Spleen (tissue), 7 donors: ENCODE results near the gene NXPH4.

Source experiments
- POLR2A ChIP-seq, 3 donors: fragments of 450-650 bp; IDR thresholded peaks; one replicate each; pipeline ENCODE4 v1.5.1; 2017; ENCODE audit warnings: antibody characterized with exemption in 3 of 3, mild to moderate bottlenecking in 1 of 3
- POLR2AphosphoS5 ChIP-seq, 3 donors: sonication (generic); formaldehyde crosslinking; IDR thresholded peaks; one replicate each; pipeline ENCODE4 v1.5.1; 2017; ENCODE audit warnings: antibody characterized with exemption in 3 of 3
- TF ChIP-seq, protein P1 (sequence below), 11 experiments: fragments of 200-600 bp in 7 of 11; fragments of 450-650 bp in 4 of 11; sonication (generic) in 4 of 11; IDR thresholded peaks in 8 of 11; conservative IDR thresholded peaks in 3 of 11; 1 replicate in 7 of 11; 2 replicates in 4 of 11; pipeline versions ENCODE4 v1.4.0 to v1.8.0; 2016 to 2021; ENCODE audit warnings: antibody characterized with exemption in 11 of 11, inconsistent platforms in 4 of 11, mild to moderate bottlenecking in 1 of 11
- donor health status: DM: no; HTN: no; CAD: no; lungs with moderate emphysema.
- donor health status: DM: no; HTN: no; CAD: no.
- donor health status: DM: no; HTN: no; CAD: no.

DNA sequence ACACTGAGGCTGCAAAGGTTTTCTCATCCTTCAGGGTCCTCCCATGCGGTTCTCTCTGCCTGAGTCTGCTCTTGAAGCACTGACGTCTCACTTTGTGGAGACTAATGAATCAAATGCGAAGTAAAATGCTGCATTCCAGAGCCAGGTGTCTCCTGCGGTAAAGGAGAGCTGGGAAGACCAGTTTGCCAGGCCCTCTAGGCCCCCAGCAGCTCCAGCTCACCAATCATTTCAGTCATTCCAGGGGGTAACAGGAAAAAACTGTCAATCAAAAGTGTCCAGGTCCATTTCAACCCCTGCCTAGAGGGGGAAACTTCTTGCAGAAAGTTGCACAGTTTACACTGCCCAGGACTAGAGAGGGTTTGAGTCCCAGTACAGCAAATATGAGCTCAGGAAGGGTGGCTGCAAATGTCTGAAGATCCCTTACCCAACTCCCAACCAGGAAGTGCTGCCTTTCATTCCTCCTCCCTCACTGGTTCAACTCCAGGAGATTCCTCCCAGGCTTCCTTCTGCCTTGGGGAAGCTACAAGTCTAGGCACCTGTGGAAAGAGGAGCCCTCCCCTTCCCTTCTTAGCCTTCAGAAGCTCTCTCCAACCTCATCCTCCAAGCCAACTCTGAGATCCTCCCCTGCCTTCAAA, 2.7 kb upstream of the NXPH4 start:
- TF ChIP-seq POLR2AphosphoS5 (IDR thresholded peaks at IDR 0.05) (no peak), POLR2A (IDR thresholded peaks at IDR 0.05) (no peak)
- TF ChIP-seq, protein P1, sequence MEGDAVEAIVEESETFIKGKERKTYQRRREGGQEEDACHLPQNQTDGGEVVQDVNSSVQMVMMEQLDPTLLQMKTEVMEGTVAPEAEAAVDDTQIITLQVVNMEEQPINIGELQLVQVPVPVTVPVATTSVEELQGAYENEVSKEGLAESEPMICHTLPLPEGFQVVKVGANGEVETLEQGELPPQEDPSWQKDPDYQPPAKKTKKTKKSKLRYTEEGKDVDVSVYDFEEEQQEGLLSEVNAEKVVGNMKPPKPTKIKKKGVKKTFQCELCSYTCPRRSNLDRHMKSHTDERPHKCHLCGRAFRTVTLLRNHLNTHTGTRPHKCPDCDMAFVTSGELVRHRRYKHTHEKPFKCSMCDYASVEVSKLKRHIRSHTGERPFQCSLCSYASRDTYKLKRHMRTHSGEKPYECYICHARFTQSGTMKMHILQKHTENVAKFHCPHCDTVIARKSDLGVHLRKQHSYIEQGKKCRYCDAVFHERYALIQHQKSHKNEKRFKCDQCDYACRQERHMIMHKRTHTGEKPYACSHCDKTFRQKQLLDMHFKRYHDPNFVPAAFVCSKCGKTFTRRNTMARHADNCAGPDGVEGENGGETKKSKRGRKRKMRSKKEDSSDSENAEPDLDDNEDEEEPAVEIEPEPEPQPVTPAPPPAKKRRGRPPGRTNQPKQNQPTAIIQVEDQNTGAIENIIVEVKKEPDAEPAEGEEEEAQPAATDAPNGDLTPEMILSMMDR (IDR thresholded peaks at IDR 0.05 in 8 of 11, conservative IDR thresholded peaks at IDR 0.05 in 3 of 11) = no peak
